Activated CD8-positive, alpha-beta memory T cell treated with anti-CD3 and anti-CD28 coated beads for 24 hours (primary cell): ENCODE measurements around the gene ABI2.

Source experiments
- DNase-seq: peaks from one replicate; pipeline ENCODE4 v3.0.0-alpha.2; 2020

ABI2 gene

GRCh38 chr2:203432811-203433210 is 104.6 kb downstream of the ABI2 start:
- no peak for DNase-seq

GRCh38 chr2:203436496-203436895 is 108.3 kb downstream of the ABI2 start:
- no peak for DNase-seq

DNA sequence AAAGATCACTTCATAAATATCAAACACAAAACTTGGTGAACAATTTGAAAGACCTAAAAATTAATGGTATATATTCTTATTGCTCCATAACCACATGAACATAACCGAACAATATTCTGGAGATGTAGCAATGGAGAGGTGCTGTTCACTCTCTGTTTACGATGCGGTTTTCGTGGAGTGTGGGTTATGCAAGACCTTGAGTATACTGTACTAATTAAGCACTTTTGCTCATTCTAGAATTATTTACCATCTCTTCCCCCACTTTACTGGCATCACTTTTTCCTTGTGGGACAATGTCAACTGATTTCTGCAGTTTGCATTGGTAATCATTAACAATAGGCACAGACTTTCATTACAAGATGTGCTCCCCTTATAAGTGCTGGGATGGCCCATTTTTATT is 109.3 kb downstream of the ABI2 start:
- no peak for DNase-seq

DNA sequence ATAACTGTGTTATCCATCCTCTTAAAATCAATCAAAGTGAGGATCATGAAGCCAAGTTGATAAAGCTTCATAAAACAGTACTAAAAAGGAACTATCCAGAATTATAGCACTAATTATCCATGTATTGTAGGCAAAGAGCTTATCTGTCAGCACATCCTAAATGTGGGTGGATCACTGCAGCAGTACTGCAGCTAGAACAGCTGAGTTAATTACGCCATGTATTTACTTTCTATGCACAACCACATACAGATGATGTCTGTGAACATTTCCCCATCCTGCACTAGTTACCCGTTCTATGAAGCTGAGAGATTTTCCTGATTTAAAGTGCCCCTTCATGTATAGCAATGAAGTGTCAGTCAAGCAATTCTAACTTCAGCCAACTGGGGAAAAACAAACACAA is 110.3 kb downstream of the ABI2 start:
- DNase-seq: no peak

GRCh38 chr2:203440671-203441070 is 112.5 kb downstream of the ABI2 start:
- DNase-seq: no peak

GRCh38 chr2:203441463-203441862 is 113.3 kb downstream of the ABI2 start:
- DNase-seq: no peak

DNA sequence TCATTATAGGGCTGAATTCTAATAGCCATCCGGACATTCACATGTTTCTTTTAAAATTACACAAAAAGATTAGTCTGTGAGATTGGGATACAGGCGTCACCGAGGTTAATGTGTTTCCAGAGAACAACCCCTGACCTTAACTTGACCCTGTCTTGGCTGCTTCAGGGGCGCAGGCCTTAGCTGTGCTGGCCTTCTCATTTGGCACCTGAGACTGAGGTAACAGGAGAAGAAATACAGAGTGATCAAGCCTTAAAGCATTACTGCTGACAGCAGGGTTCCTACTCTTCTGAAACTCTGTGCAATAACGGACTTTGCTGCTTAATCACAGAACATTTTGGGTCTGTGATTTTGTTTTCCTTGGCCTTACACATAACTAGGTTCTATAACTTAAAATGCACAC is 114.3 kb downstream of the ABI2 start:
- DNase-seq: no peak

- DNase-seq: no peak
Observed at GRCh38 chr2:203444738-203445137, 116.5 kb downstream of the ABI2 start.

DNA sequence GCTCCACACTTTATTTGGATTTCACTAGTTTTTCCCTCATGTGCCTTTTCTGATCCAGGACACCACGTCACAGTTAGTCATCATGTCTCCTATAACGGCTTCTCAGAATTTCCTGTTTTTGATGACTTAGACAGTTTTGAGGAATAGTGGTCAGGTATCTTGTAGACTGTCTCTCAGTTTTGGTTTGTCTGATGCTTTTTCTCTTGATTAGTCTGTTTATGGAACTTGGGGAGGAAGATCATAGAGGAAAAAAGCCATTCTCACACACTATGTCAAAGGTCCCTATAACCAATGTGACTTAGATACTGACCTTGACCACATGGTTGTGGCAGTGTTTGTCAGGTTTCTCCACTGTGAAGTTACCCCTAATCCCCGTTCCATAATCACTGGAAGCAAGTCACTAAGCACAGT is 117.9 kb downstream of the ABI2 start:
- no peak for DNase-seq

DNA sequence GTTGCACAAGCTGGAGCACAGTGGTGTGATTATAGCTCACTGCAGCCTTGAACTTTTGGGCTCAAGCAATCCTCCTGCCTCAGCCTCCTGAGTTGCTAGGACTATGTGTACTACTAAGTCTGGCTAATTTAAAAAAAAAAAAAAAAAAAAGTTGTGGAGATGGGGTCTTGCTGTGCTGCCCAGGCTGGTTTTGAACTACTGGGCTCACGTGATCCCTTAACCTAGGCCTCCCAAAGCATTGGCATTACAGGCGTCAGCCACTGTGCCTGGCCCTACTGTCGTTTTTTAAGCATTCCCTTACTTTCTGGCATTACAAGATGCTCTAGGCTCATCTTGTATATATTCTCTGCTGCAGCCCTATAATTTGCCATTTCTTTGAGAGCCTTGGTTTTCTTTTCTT is 118.6 kb downstream of the ABI2 start:
- no peak for DNase-seq

- no peak for DNase-seq
Observed at GRCh38 chr2:203450561-203450960, 122.4 kb downstream of the ABI2 start.

GRCh38 chr2:203451011-203451410 is 122.8 kb downstream of the ABI2 start:
- no peak for DNase-seq

DNA sequence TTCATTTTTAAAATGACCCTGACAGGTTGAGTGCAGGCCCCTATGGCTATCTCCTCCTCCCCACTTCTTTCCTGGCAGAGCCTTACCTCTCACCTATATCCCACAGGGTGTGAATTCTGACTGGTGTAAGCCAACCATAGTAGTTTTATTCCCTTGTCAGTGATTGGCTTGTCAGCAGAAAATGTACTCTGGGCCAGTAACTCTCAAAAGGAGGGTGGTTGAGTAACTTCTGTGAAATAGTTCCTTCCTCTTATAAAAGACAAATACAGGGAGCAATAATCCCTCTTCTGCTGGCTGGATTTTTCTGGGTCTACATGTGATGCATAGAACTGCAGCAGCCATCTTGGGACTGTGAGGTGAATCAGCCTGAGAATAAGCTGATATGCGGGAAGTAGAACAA is 123.5 kb downstream of the ABI2 start:
- no peak for DNase-seq

GRCh38 chr2:203453858-203454451 is 125.8 kb downstream of the ABI2 start:
- no peak for DNase-seq

DNA sequence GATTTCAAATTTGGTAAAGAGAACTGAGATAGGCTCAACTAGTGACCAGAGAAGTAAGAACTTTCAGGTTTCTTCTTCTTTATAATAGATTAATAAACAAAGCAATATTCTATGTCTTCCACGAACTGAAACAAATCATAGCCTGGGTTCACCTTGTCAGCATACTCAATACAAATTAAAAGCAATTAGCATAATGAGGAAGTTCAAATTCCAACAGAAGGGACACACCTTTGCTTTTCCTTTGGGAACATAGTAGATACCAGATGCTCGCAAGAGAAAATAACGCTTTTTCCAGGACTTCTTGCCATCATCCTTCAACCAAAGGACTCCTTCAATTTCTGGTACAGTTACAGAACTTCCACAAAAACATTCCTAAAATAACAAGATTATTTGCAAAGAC is 127.0 kb downstream of the ABI2 start:
- DNase-seq: no peak

- DNase-seq: no peak
Observed at GRCh38 chr2:203461746-203462145, 133.6 kb downstream of the ABI2 start.

DNA sequence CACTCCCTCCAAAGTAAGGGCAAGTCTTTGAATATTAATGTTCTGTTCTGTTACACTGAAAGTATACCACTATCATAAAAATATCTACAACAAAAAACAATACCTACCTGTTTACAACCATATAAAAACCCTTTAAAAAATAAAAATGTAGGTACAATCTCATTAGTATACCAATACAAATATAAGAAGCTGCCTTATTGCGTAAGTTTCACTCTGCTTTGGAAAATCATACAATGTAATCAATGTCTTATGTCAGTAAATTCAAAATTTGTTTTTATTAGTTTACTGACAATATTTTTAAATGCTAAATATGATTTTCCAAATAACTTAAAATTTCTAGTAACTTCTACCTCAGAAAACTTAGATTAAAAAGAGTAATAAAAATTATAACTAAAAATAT is 134.1 kb downstream of the ABI2 start:
- no peak for DNase-seq

- no peak for DNase-seq
Observed at GRCh38 chr2:203463266-203463678, 135.1 kb downstream of the ABI2 start.

DNA sequence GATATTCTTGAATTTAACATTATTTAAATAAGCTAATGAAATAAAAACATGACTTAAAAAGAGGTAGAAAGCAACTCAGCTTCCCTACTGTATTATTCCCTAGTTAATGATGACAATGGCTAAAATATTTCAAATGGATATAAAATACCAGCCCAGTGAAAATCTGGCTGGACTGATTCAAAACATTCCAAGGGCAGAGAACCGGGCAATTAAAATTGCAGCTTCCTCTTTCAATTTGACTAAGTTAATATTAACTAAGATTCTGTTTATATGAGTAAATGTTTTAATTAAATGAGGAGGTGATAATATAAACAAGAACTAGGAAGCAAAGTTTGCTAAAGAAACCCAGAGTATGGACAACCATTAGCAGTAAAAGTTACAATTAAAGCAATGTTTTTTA is 141.4 kb downstream of the ABI2 start:
- DNase-seq: no peak

- no peak for DNase-seq
Observed at GRCh38 chr2:203470371-203470770, 142.2 kb downstream of the ABI2 start.

- DNase-seq: no peak
Observed at GRCh38 chr2:203471323-203471722, 143.1 kb downstream of the ABI2 start.

DNA sequence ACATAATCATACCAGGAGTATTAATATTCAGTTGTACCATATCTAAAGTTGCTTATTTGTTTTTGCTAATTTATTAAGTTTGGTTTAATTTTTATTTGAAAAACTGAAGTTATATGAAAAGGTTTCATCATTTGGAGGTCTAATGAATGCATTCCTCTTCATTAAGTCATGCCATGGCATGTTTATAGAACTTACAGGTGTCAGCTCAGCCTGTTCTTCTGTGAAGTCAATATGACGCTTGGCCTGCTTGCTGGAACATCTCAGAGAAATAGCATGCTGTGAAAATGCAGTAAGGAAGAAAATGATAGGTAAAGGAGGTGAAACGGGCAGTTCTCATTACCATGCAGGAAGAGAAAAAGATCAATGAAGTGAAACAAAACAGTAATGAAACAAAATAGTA is 148.7 kb downstream of the ABI2 start:
- DNase-seq: no peak

DNA sequence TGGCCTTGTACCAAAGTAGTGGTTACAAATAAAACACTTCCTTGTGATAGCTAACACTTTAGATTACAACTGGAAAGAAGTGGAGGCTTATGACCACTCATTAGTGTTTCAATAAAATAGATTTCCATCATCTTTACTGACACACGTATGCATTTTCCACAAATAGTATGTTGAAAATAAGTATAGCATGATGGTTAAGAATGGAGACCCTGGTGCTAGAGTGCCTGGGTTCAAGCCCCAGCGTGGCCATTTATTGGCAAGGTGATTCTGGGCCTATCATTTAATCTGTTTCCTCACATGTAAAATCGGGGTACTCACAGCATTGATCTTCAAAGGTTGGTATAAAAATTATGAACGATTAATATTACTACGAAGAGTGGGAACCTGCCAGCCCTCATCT is 152.4 kb downstream of the ABI2 start:
- no peak for DNase-seq

DNA sequence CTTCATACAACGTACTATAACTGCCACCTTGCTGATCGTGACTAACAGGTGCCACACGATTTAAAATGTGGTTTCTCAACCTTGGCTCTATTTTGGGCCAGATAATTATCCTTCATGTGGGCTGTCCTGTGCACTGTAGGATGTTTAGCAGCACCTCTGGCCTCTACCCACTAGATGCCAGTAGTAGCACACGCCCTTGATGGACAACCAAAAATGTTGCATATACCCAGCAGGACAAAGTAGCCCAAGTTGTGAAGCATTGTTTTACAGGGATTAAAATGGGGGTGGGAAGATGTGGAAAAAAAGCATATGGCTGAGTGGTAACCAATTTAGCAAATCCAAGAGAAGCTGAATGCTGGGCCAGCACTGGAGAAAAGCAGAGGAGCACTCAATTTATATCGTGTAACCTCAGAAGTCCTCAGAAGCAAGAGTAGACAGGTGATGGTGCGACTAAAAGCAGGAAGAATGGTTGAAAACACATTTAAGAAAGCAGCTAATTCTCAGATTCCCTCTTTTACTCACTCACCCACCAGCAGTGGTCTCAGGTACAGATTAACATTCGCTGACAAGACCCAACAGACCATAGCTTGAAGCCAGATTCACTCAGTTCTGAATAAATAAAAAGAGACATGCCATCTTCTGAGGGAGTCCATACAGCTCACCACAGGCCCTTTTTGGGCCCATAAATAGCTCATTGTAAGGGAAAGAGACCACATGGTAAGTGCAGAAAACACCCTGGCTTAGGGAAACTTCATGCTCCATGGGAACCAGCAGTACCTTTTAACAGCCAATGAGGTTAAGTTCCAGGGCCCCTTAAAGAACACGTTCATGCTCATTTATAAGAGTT is 156.3 kb downstream of the ABI2 start:
- DNase-seq: peak; percentile 70

GRCh38 chr2:203489531-203489930 is 161.3 kb downstream of the ABI2 start:
- no peak for DNase-seq
